Body of pancreas (tissue), 4 donors: ENCODE measurements around the gene PAPPA2. TPM values are rescaled to one million over a fixed set of nuclear protein-coding genes. Genes with fewer than 3 reads are reported as not detected.

Experiments used
- ATAC-seq: fragments of 150-250 bp; one replicate; pipeline ENCODE4 v1.9.1; 2016
- DNase-seq, 4 donors: peaks; one replicate each; pipeline ENCODE4 v3.0.0-alpha.2; 2019
- H3K27ac ChIP-seq, 4 donors: fragments of 200-600 bp; sonication (generic); 1 replicate in 3 of 4; 2 replicates in 1 of 4; pipeline versions ENCODE4 v1.5.1 to v1.6.1; 2016 to 2019; ENCODE audit warnings: mild to moderate bottlenecking in 1 of 4, mixed read lengths in 1 of 4, moderate library complexity in 1 of 4
- H3K27me3 ChIP-seq, 2 donors: fragments of 200-600 bp; sonication (generic); one replicate each; pipeline ENCODE4 v1.6.0; 2016; ENCODE audit warnings: mild to moderate bottlenecking in 1 of 2
- H3K36me3 ChIP-seq, 2 donors: fragments of 200-600 bp; sonication (generic); replicated peaks in 1 of 2; 2 replicates each; pipeline ENCODE4 v1.5.1; 2016; ENCODE audit warnings: low read depth in 2 of 2; ENCODE audit not compliant: insufficient read depth in 1 of 2
- H3K4me1 ChIP-seq: fragments of 200-600 bp; sonication (generic); one replicate; pipeline ENCODE4 v1.6.0; 2016
- H3K4me3 ChIP-seq, 2 donors: fragments of 200-600 bp; sonication (generic); 1 replicate in 1 of 2; 2 replicates in 1 of 2; pipeline ENCODE4 v1.5.1; 2016 to 2019
- H3K9me3 ChIP-seq, 3 donors: fragments of 200-600 bp; sonication (generic); 1 replicate in 2 of 3; 2 replicates in 1 of 3; pipeline ENCODE4 v1.5.1; 2016
- CTCF ChIP-seq, 7 experiments: fragments of 450-650 bp in 4 of 7; fragments of 200-600 bp in 3 of 7; sonication (generic) in 3 of 7; IDR thresholded peaks; one replicate each; pipeline ENCODE4 v1.5.1; 2016 to 2019; ENCODE audit warnings: antibody characterized with exemption in 7 of 7
- POLR2A ChIP-seq, 3 donors: fragments of 450-650 bp; IDR thresholded peaks; one replicate each; pipeline ENCODE4 v1.6.1; 2016; ENCODE audit warnings: antibody characterized with exemption in 3 of 3, mild to moderate bottlenecking in 2 of 3
- WGBS, 2 donors: methylation state at CpG; one replicate each; pipeline ENCODE4 v1.1.5; 2017; 5-methylcytosine and 5-hydroxymethylcytosine counted together
- intact Hi-C: fragments of 100-400 bp; cut with DNase I; formaldehyde crosslinking; loops from one replicate; pipeline ENCODE4 v1.15.1; 2023
- total RNA-seq, 2 donors: library from RNA; depleted of rRNA; stranded (reverse); fragments of >200 nt; gene quantifications; one replicate each; pipeline ENCODE4 v1.1.0, GENCODE V29; 2016

The PAPPA2 gene
- total RNA-seq, 2 donors from 2014 or later: under 0.01 to 5.4 TPM

GRCh38 chr1:176469450-176470010 lies 6.6 kb downstream of the PAPPA2 start:
- no peaks in the 10 kb centered on the region for H3K9me3 ChIP-seq
- no peaks in the 10 kb centered on the region for H3K27me3 ChIP-seq
- no peaks in the 10 kb centered on the region for H3K36me3 ChIP-seq
- intact Hi-C loops: no loop called here
- ATAC-seq (no peak), DNase-seq (peak in 1 of 4 donors; percentile 2)
- TF ChIP-seq POLR2A (IDR thresholded peaks at IDR 0.05) (no peak), CTCF (IDR thresholded peaks at IDR 0.05) (no peak)
- H3K4me1 ChIP-seq: no peaks in the 10 kb centered on the region
- no peak overlapping the region for H3K4me3 ChIP-seq
- no peak overlapping the region for H3K27ac ChIP-seq
- WGBS, 2 donors: 55 to 59% methylated on average over 7 of the region's 7 CpGs

- H3K27me3 ChIP-seq: no peaks in the 10 kb centered on the region
- WGBS, 2 donors: 52 to 61% methylated on average over 5 of the region's 5 CpGs
Observed at GRCh38 chr1:176471338-176472121, 8.6 kb downstream of the PAPPA2 start.

GRCh38 chr1:176479971-176480370 lies 17.0 kb downstream of the PAPPA2 start:
- ATAC-seq (no peak), DNase-seq (peak in 3 of 4 donors; percentile 20 to 32 (median 26))
- no peak overlapping the region for H3K4me3 ChIP-seq
- intact Hi-C loops: no loop called here
- no peaks in the 10 kb centered on the region for H3K9me3 ChIP-seq
- no peaks in the 10 kb centered on the region for H3K27me3 ChIP-seq
- no peaks in the 10 kb centered on the region for H3K36me3 ChIP-seq
- no peaks in the 10 kb centered on the region for H3K4me1 ChIP-seq
- TF ChIP-seq POLR2A (IDR thresholded peaks at IDR 0.05): no peak
- TF ChIP-seq CTCF (IDR thresholded peaks at IDR 0.05): no peak
- H3K27ac ChIP-seq: no peak overlapping the region
- WGBS, 2 donors: 23 to 35% methylated on average over 6 of the region's 7 CpGs

More at GRCh38 chr1:176471338-176472121, 8.6 kb downstream of the PAPPA2 start:
- no peak for ATAC-seq
- H3K4me1 ChIP-seq: no peaks in the 10 kb centered on the region
- TF ChIP-seq POLR2A (IDR thresholded peaks at IDR 0.05): no peak
- no peak for TF ChIP-seq CTCF (IDR thresholded peaks at IDR 0.05)
- no peak overlapping the region for H3K4me3 ChIP-seq
- no peak overlapping the region for H3K27ac ChIP-seq
- H3K9me3 ChIP-seq: no peaks in the 10 kb centered on the region
- no peak for DNase-seq
- H3K36me3 ChIP-seq: no peaks in the 10 kb centered on the region
- intact Hi-C loops: no loop called here

- 63 to 69% methylated on average over 9 of the region's 9 CpGs for WGBS, 2 donors
- DNase-seq (no peak), ATAC-seq (no peak)
- Histone ChIP-seq H3K27ac (no peak overlapping the region), H3K4me3 (no peak overlapping the region), H3K9me3 (no peaks in the 10 kb centered on the region), H3K36me3 (no peaks in the 10 kb centered on the region), H3K27me3 (no peaks in the 10 kb centered on the region), H3K4me1 (no peaks in the 10 kb centered on the region)
- no peak for TF ChIP-seq CTCF (IDR thresholded peaks at IDR 0.05)
- TF ChIP-seq POLR2A (IDR thresholded peaks at IDR 0.05): no peak
- intact Hi-C loops: no loop called here
Observed at GRCh38 chr1:176480750-176481149, 17.8 kb downstream of the PAPPA2 start.
